HepG2 (cell line): ENCODE measurements around the gene SEBOX. TPM values are rescaled to one million over a fixed set of nuclear protein-coding genes. Genes with fewer than 3 reads are reported as not detected.

Experiments used
- ATAC-seq: fragments of 200-7000 bp; cut with Tn5 transposase; 3 replicates; pipeline ENCODE4 v1.9.1; 2020; ENCODE audit warnings: mild to moderate bottlenecking, moderate library complexity
- BruUV-seq: library from RNA; stranded (reverse); fragments of 400-500 nt; replicated peaks from 2 replicates; lab custom pipeline; 2021; lab: Mats Ljungman, UMichigan
- CTCF ChIA-PET: fragments of 300-600 bp; formaldehyde crosslinking; extraction: SDS; loops from one replicate; lab custom pipeline; 2021; ENCODE audit warnings: low total read pairs, inconsistent platforms, low intra/inter-chr PET ratio; lab: Yijun Ruan, JAX
- POLR2A ChIA-PET: fragments of 350-600 bp; sonication (Branson Sonifier 250); formaldehyde crosslinking; loops from one replicate; lab custom pipeline; 2020; ENCODE audit warnings: antibody characterized with exemption, inconsistent platforms; lab: Yijun Ruan, JAX
- DNase-seq: peaks from one replicate; pipeline ENCODE4 v3.0.0-alpha.2; 2015; ENCODE audit warnings: low spot score
- FAIRE-seq: peaks from 3 replicates; lab custom pipeline; 2011; peaks lifted over from hg19 to GRCh38; lab: Jason Lieb, UNC
- H2AFZ ChIP-seq: one replicate; pipeline ENCODE4 v1.6.1; 2011; ENCODE audit warnings: low read length, inconsistent platforms
- H3K27ac ChIP-seq: fragments of 300-600 bp; 3 replicates; pipeline ENCODE4 v1.8.0; 2011; ENCODE audit warnings: mixed run types, mild to moderate bottlenecking, mixed read lengths, low read length, inconsistent platforms; ENCODE audit not compliant: insufficient read depth; ENCODE audit errors: extremely low read length
- H3K27me3 ChIP-seq, 2 experiments: fragments of 200-600 bp in 1 of 2; 2 replicates in 1 of 2; 3 replicates in 1 of 2; pipeline versions ENCODE4 v1.6.0 to v1.8.0; 2011; ENCODE audit warnings: low read length in 2 of 2, mild to moderate bottlenecking in 2 of 2, moderate library complexity in 2 of 2, inconsistent platforms in 1 of 2; ENCODE audit not compliant: insufficient read depth in 2 of 2, control insufficient read depth in 1 of 2
- H3K36me3 ChIP-seq, 2 experiments: fragments of 200-600 bp in 1 of 2; replicated peaks in 1 of 2; 2 replicates in 1 of 2; 3 replicates in 1 of 2; pipeline versions ENCODE4 v1.5.1 to v1.8.0; 2011; ENCODE audit warnings: low read length in 2 of 2, inconsistent platforms in 1 of 2; ENCODE audit not compliant: insufficient read depth in 2 of 2, control insufficient read depth in 1 of 2
- H3K4me1 ChIP-seq: 2 replicates; pipeline ENCODE4 v1.5.1; 2012; ENCODE audit warnings: low read length, inconsistent platforms; ENCODE audit not compliant: insufficient read depth
- H3K4me2 ChIP-seq: 2 replicates; pipeline ENCODE4 v1.6.0; 2011; ENCODE audit warnings: low read depth, low read length, inconsistent platforms
- H3K4me3 ChIP-seq, 3 experiments: fragments of 200-600 bp in 1 of 3; sonication (generic), shearing (Covaris generic) in 1 of 3; replicated peaks in 1 of 3; 2 replicates each; pipeline ENCODE4 v1.5.1; 2011 to 2016; ENCODE audit warnings: low read length in 3 of 3, inconsistent platforms in 2 of 3, low read depth in 2 of 3, mild to moderate bottlenecking in 2 of 3, control low read depth in 1 of 3, mixed read lengths in 1 of 3; ENCODE audit not compliant: insufficient read depth in 1 of 3
- H3K79me2 ChIP-seq: one replicate; pipeline ENCODE4 v1.6.1; 2011; ENCODE audit warnings: low read length, inconsistent platforms; ENCODE audit not compliant: insufficient read depth
- H3K9ac ChIP-seq: 2 replicates; pipeline ENCODE4 v1.6.0; 2011; ENCODE audit warnings: mild to moderate bottlenecking, low read depth, low read length, inconsistent platforms; ENCODE audit not compliant: insufficient read depth
- H3K9me3 ChIP-seq: 2 replicates; pipeline ENCODE4 v1.5.1; 2012; ENCODE audit warnings: mild to moderate bottlenecking, low read length
- H4K20me1 ChIP-seq: 2 replicates; pipeline ENCODE4 v1.6.0; 2011; ENCODE audit warnings: inconsistent platforms, mild to moderate bottlenecking, low read length, moderate library complexity; ENCODE audit not compliant: insufficient read depth
- CHCHD3 ChIP-seq: sonication (generic); formaldehyde crosslinking; IDR thresholded peaks from 2 replicates; pipeline ENCODE4 v1.8.0; 2022; ENCODE audit warnings: mild to moderate bottlenecking, missing genetic modification reagents, moderate library complexity
- EZH2 ChIP-seq: conservative IDR thresholded peaks from 2 replicates; pipeline ENCODE4 v1.6.1; 2012; ENCODE audit warnings: mild to moderate bottlenecking, low read depth, low read length, moderate library complexity
- FOXM1 ChIP-seq: sonication (generic); formaldehyde crosslinking; IDR thresholded peaks from 2 replicates; pipeline ENCODE4 v1.5.0; 2020; ENCODE audit warnings: missing genetic modification reagents
- IRF9 ChIP-seq: sonication (generic); formaldehyde crosslinking; IDR thresholded peaks from 2 replicates; pipeline ENCODE4 v1.8.0; 2022; ENCODE audit warnings: missing genetic modification reagents, mild to moderate bottlenecking, borderline replicate concordance
- KDM6A ChIP-seq: IDR thresholded peaks from 2 replicates; pipeline ENCODE4 v1.6.1; 2016; ENCODE audit warnings: low read depth
- LBX2 ChIP-seq: sonication (generic); formaldehyde crosslinking; IDR thresholded peaks from 2 replicates; pipeline ENCODE4 v1.5.0; 2020; ENCODE audit warnings: missing genetic modification reagents, mild to moderate bottlenecking, borderline replicate concordance
- MLX ChIP-seq: IDR thresholded peaks from 2 replicates; pipeline ENCODE4 v1.6.1; 2016
- MTA3 ChIP-seq: sonication (generic); formaldehyde crosslinking; IDR thresholded peaks from 2 replicates; pipeline ENCODE4 v1.4.0; 2020; ENCODE audit warnings: missing genetic modification reagents
- PTBP1 ChIP-seq: fragments of 200-400 bp; formaldehyde crosslinking; IDR thresholded peaks from 2 replicates; pipeline ENCODE4 v1.6.1; 2018; ENCODE audit warnings: low read length, low read depth; ENCODE audit not compliant: poor library complexity, severe bottlenecking
- SMAD3 ChIP-seq: sonication (generic); formaldehyde crosslinking; IDR thresholded peaks from 2 replicates; pipeline ENCODE4 v1.4.0; 2020; ENCODE audit warnings: missing genetic modification reagents
- SOX5 ChIP-seq: IDR thresholded peaks from 2 replicates; pipeline ENCODE4 v1.6.1; 2016; ENCODE audit warnings: borderline replicate concordance
- SYNCRIP ChIP-seq: fragments of 200-400 bp; formaldehyde crosslinking; IDR thresholded peaks from 2 replicates; pipeline ENCODE4 v1.6.1; 2018; ENCODE audit warnings: mild to moderate bottlenecking, low read depth, low read length; ENCODE audit not compliant: insufficient read depth
- ZNF101 ChIP-seq: sonication (generic); formaldehyde crosslinking; IDR thresholded peaks from 2 replicates; pipeline ENCODE4 v1.4.0; 2020; ENCODE audit warnings: mild to moderate bottlenecking, low read depth, missing genetic modification reagents, borderline replicate concordance
- ZNF3 ChIP-seq: IDR thresholded peaks from 2 replicates; pipeline ENCODE4 v1.7.0; 2017; ENCODE audit warnings: inconsistent platforms
- ZNF446 ChIP-seq: sonication (generic); formaldehyde crosslinking; IDR thresholded peaks from 2 replicates; pipeline ENCODE4 v1.5.0; 2020; ENCODE audit warnings: mild to moderate bottlenecking, missing genetic modification reagents
- ZNF564 ChIP-seq: sonication (generic); formaldehyde crosslinking; IDR thresholded peaks from 2 replicates; pipeline ENCODE4 v1.8.1; 2023; ENCODE audit warnings: mild to moderate bottlenecking, missing genetic modification reagents
- ZNF572 ChIP-seq: sonication (generic); formaldehyde crosslinking; IDR thresholded peaks from 2 replicates; pipeline ENCODE4 v1.5.1; 2020; ENCODE audit warnings: mild to moderate bottlenecking, missing genetic modification reagents
- WGBS: methylation state at CpG from one replicate; pipeline ENCODE4 v1.1.6; 2017; ENCODE audit warnings: low lambda C conversion rate; 5-methylcytosine and 5-hydroxymethylcytosine counted together
- in situ Hi-C: cut with HindIII; loops from 2 replicates; pipeline ENCODE4 v1.10.0; 2017; ENCODE audit warnings: low pct_unique_long_range_greater_than_20kb; ENCODE audit not compliant: extremely low pct_ligation_motif_present
- intact Hi-C: fragments of 100-400 bp; cut with micrococcal nuclease; formaldehyde crosslinking; loops from one replicate; pipeline ENCODE4 v1.10.0; 2022; ENCODE audit not compliant: unreplicated experiment
- polyA plus RNA-seq, 8 experiments: library from polyadenylated mRNA; depleted of rRNA in 3 of 8; stranded (reverse) in 7 of 8; unstranded in 1 of 8; fragments of >200 nt; fragmentation: Illumina TruSeq in 4 of 8; extraction: Trizol in 4 of 8; gene quantifications; 2 replicates each; pipeline versions ENCODE4 v1.2.1 to v1.2.3, GENCODE V29; 2011 to 2016; ENCODE audit warnings: low read depth in 4 of 8, missing spikeins in 1 of 8, mixed read lengths in 1 of 8; ENCODE audit not compliant: insufficient read depth in 1 of 8
- total RNA-seq, 5 experiments: library from RNA; depleted of rRNA; stranded (reverse); fragments of >200 nt; fragmentation: Illumina TruSeq; extraction: Trizol; gene quantifications; 2 replicates each; pipeline ENCODE4 v1.2.3, GENCODE V29; 2016; ENCODE audit warnings: low read depth in 1 of 5
- TF ChIP-seq, protein P1 (sequence below): sonication (generic); formaldehyde crosslinking; IDR thresholded peaks from 2 replicates; pipeline ENCODE4 v1.4.0; 2020; ENCODE audit warnings: missing genetic modification reagents

Gene SEBOX
- total and polyA plus RNA-seq, 2 of the 13 experiments (the other 11 are each of a cell fraction or from before 2014, with no cell fraction given) = not detected

- TF ChIP-seq MLX (CRISPR knock-in tag) (no peak), FOXM1 (no peak)
Observed at GRCh38 chr17:28325211-28325610, 39.8 kb downstream of the SEBOX start (continued).

- ChIA-PET POLR2A (interaction anchor here (2.1 kb wide), 1 partner anchor 11 kb away, joined by 10 read pairs; the partner anchor contains the start of genes IFT20 and TNFAIP1), CTCF (no interaction called here)
- no peak overlapping the region for H3K9ac ChIP-seq
- H3K4me3 ChIP-seq = no peak overlapping the region
- peaks cover 5% of the 10 kb centered on the region; the same call in 1 of the 2 replicates for H4K20me1 ChIP-seq
- WGBS = 96% methylated on average over 3 of the region's 3 CpGs
- DNase-seq = no peak
- no peak overlapping the region for H2AFZ ChIP-seq
- intact Hi-C loops = no loop called here
- in situ Hi-C loops = loop anchor here (25.0 kb wide), 1 partner anchor 287 kb away; the partner anchor contains the start of gene NLK
- TF ChIP-seq, protein P1, sequence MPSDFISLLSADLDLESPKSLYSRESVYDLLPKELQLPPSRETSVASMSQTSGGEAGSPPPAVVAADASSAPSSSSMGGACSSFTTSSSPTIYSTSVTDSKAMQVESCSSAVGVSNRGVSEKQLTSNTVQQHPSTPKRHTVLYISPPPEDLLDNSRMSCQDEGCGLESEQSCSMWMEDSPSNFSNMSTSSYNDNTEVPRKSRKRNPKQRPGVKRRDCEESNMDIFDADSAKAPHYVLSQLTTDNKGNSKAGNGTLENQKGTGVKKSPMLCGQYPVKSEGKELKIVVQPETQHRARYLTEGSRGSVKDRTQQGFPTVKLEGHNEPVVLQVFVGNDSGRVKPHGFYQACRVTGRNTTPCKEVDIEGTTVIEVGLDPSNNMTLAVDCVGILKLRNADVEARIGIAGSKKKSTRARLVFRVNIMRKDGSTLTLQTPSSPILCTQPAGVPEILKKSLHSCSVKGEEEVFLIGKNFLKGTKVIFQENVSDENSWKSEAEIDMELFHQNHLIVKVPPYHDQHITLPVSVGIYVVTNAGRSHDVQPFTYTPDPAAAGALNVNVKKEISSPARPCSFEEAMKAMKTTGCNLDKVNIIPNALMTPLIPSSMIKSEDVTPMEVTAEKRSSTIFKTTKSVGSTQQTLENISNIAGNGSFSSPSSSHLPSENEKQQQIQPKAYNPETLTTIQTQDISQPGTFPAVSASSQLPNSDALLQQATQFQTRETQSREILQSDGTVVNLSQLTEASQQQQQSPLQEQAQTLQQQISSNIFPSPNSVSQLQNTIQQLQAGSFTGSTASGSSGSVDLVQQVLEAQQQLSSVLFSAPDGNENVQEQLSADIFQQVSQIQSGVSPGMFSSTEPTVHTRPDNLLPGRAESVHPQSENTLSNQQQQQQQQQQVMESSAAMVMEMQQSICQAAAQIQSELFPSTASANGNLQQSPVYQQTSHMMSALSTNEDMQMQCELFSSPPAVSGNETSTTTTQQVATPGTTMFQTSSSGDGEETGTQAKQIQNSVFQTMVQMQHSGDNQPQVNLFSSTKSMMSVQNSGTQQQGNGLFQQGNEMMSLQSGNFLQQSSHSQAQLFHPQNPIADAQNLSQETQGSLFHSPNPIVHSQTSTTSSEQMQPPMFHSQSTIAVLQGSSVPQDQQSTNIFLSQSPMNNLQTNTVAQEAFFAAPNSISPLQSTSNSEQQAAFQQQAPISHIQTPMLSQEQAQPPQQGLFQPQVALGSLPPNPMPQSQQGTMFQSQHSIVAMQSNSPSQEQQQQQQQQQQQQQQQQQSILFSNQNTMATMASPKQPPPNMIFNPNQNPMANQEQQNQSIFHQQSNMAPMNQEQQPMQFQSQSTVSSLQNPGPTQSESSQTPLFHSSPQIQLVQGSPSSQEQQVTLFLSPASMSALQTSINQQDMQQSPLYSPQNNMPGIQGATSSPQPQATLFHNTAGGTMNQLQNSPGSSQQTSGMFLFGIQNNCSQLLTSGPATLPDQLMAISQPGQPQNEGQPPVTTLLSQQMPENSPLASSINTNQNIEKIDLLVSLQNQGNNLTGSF (CRISPR knock-in tag) = no peak
- TF ChIP-seq MTA3 (CRISPR knock-in tag) = no peak
- no peak for TF ChIP-seq ZNF572
- TF ChIP-seq LBX2 (CRISPR knock-in tag) = no peak
- no peak for TF ChIP-seq SMAD3 (CRISPR knock-in tag)
- TF ChIP-seq IRF9 (CRISPR knock-in tag) = no peak
- no peak for TF ChIP-seq PTBP1
- TF ChIP-seq SYNCRIP = no peak
- TF ChIP-seq ZNF3 (CRISPR knock-in tag) = no peak
- TF ChIP-seq SOX5 (CRISPR knock-in tag) = no peak
- TF ChIP-seq ZNF564 (CRISPR knock-in tag) = no peak
- no peak for TF ChIP-seq CHCHD3 (CRISPR knock-in tag)
- no peak for TF ChIP-seq KDM6A (CRISPR knock-in tag)
- no peak for TF ChIP-seq ZNF446 (CRISPR knock-in tag)
- TF ChIP-seq EZH2 = no peak
- no peak for TF ChIP-seq ZNF101 (CRISPR knock-in tag)
- ATAC-seq = no peak
- FAIRE-seq = no peak
- peaks cover 78% of the 10 kb centered on the region for H3K4me1 ChIP-seq
- H3K9me3 ChIP-seq = no peaks in the 10 kb centered on the region
- peak overlapping the region; percentile 21; the same call in 1 of the 2 replicates for H3K4me2 ChIP-seq
- peaks cover 65% of the 10 kb centered on the region for H3K79me2 ChIP-seq
- no peaks in the 10 kb centered on the region for H3K27me3 ChIP-seq
- no TSS peak for BruUV-seq
- H3K36me3 ChIP-seq = peaks cover 9 to 41% of the 10 kb centered on the region in 2 experiments
- H3K27ac ChIP-seq = peak overlapping the region; percentile 7
Observed at GRCh38 chr17:28324781-28325180, 40.2 kb downstream of the SEBOX start.
